ENCODE results near the gene UVSSA. TPM values are rescaled to one million over a fixed set of nuclear protein-coding genes. Genes with fewer than 3 reads are reported as not detected.

The UVSSA gene
- total RNA-seq, 1 donor from 2014 or later = 35.2 TPM

- Mint-ChIP-seq H3K36me3 (ENCODE audit: low read depth) (peaks cover 63% of the 10 kb centered on the region), H3K27ac (peak overlapping the region; percentile 37), H3K4me3 (no peak overlapping the region), H3K27me3 (no peaks in the 10 kb centered on the region), H3K4me1 (no peaks in the 10 kb centered on the region), H3K9me3 (no peaks in the 10 kb centered on the region)
- no peak for TF ChIP-seq CTCF (IDR thresholded peaks at IDR 0.05)
- POLR2A ChIA-PET = no interaction called here
- CTCF ChIA-PET = no interaction called here
- no peak for DNase-seq
- intact Hi-C loops (cut with micrococcal nuclease) = no loop called here
- no peak for ATAC-seq (ENCODE audit: low read depth)
Observed at GRCh38 chr4:1338752-1339414, 8.1 kb upstream of the UVSSA start.

- Mint-ChIP-seq H3K36me3 (ENCODE audit: low read depth) (peaks cover 59% of the 10 kb centered on the region), H3K4me3 (no peak overlapping the region), H3K9me3 (no peaks in the 10 kb centered on the region), H3K27me3 (no peaks in the 10 kb centered on the region), H3K27ac (no peak overlapping the region), H3K4me1 (no peaks in the 10 kb centered on the region)
- ChIA-PET CTCF (no interaction called here), POLR2A (no interaction called here)
- DNase-seq = no peak
- no peak for ATAC-seq (ENCODE audit: low read depth)
- no peak for TF ChIP-seq CTCF (IDR thresholded peaks at IDR 0.05)
- intact Hi-C loops (cut with micrococcal nuclease) = no loop called here
Observed at GRCh38 chr4:1339489-1339888, 7.5 kb upstream of the UVSSA start.

- no peak for ATAC-seq (ENCODE audit: low read depth)
- intact Hi-C loops (cut with micrococcal nuclease) = loop anchor here (10.0 kb wide), 1 partner anchor 865 kb away; no protein-coding TSS in a partner anchor
- DNase-seq = no peak
- Mint-ChIP-seq H3K4me3 (no peak overlapping the region), H3K27me3 (no peaks in the 10 kb centered on the region), H3K9me3 (no peaks in the 10 kb centered on the region), H3K27ac (no peak overlapping the region), H3K4me1 (peaks cover 4% of the 10 kb centered on the region), H3K36me3 (ENCODE audit: low read depth) (peaks cover 51% of the 10 kb centered on the region)
- no peak for TF ChIP-seq CTCF (IDR thresholded peaks at IDR 0.05)
- CTCF ChIA-PET = no interaction called here
- POLR2A ChIA-PET = no interaction called here
Observed at GRCh38 chr4:1340181-1340747, 6.7 kb upstream of the UVSSA start.

GRCh38 chr4:1340861-1341260 lies 6.1 kb upstream of the UVSSA start:
- H3K9me3 Mint-ChIP-seq = no peaks in the 10 kb centered on the region
- intact Hi-C loops (cut with micrococcal nuclease) = loop anchor here (10.0 kb wide), 1 partner anchor 866 kb away; no protein-coding TSS in a partner anchor
- peaks cover 9% of the 10 kb centered on the region for H3K4me1 Mint-ChIP-seq
- peaks cover 53% of the 10 kb centered on the region for H3K36me3 Mint-ChIP-seq (ENCODE audit: low read depth)
- no peak overlapping the region for H3K27ac Mint-ChIP-seq
- DNase-seq (no peak), ATAC-seq (ENCODE audit: low read depth) (no peak)
- ChIA-PET CTCF (no interaction called here), POLR2A (no interaction called here)
- no peak overlapping the region for H3K4me3 Mint-ChIP-seq
- no peak for TF ChIP-seq CTCF (IDR thresholded peaks at IDR 0.05)
- H3K27me3 Mint-ChIP-seq = no peaks in the 10 kb centered on the region

GRCh38 chr4:1342003-1342402 lies 5.0 kb upstream of the UVSSA start:
- Mint-ChIP-seq H3K27ac (no peak overlapping the region), H3K9me3 (no peaks in the 10 kb centered on the region), H3K27me3 (no peaks in the 10 kb centered on the region), H3K4me1 (peaks cover 10% of the 10 kb centered on the region), H3K4me3 (no peak overlapping the region), H3K36me3 (ENCODE audit: low read depth) (peaks cover 42% of the 10 kb centered on the region)
- ATAC-seq (ENCODE audit: low read depth) = no peak
- intact Hi-C loops (cut with micrococcal nuclease) = loop anchor here (10.0 kb wide), 1 partner anchor 867 kb away; no protein-coding TSS in a partner anchor
- DNase-seq = no peak
- POLR2A ChIA-PET = no interaction called here
- no peak for TF ChIP-seq CTCF (IDR thresholded peaks at IDR 0.05)
- CTCF ChIA-PET = no interaction called here
